ENCODE measurements around the gene PAPSS2. TPM values are rescaled to one million over a fixed set of nuclear protein-coding genes. Genes with fewer than 3 reads are reported as not detected.
"Not testable (repeated sequence)": the region's sequence is repeated elsewhere in the genome, so short reads cannot be mapped to it uniquely, and the experiment has no call there.

Gene PAPSS2
- total and polyA plus RNA-seq, 9 donors: 5.8 to 14.5 (median 10.4) TPM

GRCh38 chr10:87640043-87640442, 19.6 kb upstream of the PAPSS2 start:
- H3K4me3 ChIP-seq (ENCODE audit: low read length): no peak overlapping the region
- no peaks in the 10 kb centered on the region for H3K27me3 ChIP-seq (ENCODE audit: control insufficient read depth, insufficient read depth, low read length)
- H3K4me1 ChIP-seq (ENCODE audit: control insufficient read depth, insufficient read depth, low read length): no peaks in the 10 kb centered on the region
- no peaks in the 10 kb centered on the region for H3K36me3 ChIP-seq (ENCODE audit: control insufficient read depth, insufficient read depth, low read length)
- DNase-seq: no peak
- no peaks in the 10 kb centered on the region for H3K9me3 ChIP-seq (replicated peaks; ENCODE audit: control insufficient read depth, low read depth, low read length)
- no peak overlapping the region for H3K27ac ChIP-seq (ENCODE audit: low read length)

GRCh38 chr10:87642486-87642885, 17.2 kb upstream of the PAPSS2 start:
- Histone ChIP-seq H3K4me1 (ENCODE audit: control insufficient read depth, insufficient read depth, low read length) (no peaks in the 10 kb centered on the region), H3K27me3 (ENCODE audit: control insufficient read depth, insufficient read depth, low read length) (no peaks in the 10 kb centered on the region), H3K27ac (ENCODE audit: low read length) (no peak overlapping the region), H3K9me3 (replicated peaks; ENCODE audit: control insufficient read depth, low read depth, low read length) (no peaks in the 10 kb centered on the region), H3K36me3 (ENCODE audit: control insufficient read depth, insufficient read depth, low read length) (no peaks in the 10 kb centered on the region), H3K4me3 (ENCODE audit: low read length) (no peak overlapping the region)
- no peak for DNase-seq
- WGBS (ENCODE audit: insufficient coverage): 89% methylated on average over 7 of the region's 11 CpGs

- Histone ChIP-seq H3K9me3 (replicated peaks; ENCODE audit: control insufficient read depth, low read depth, low read length) (no peaks in the 10 kb centered on the region), H3K4me3 (ENCODE audit: low read length) (no peak overlapping the region), H3K36me3 (ENCODE audit: control insufficient read depth, insufficient read depth, low read length) (no peaks in the 10 kb centered on the region), H3K27me3 (ENCODE audit: control insufficient read depth, insufficient read depth, low read length) (no peaks in the 10 kb centered on the region), H3K27ac (ENCODE audit: low read length) (no peak overlapping the region), H3K4me1 (ENCODE audit: control insufficient read depth, insufficient read depth, low read length) (no peaks in the 10 kb centered on the region)
- DNase-seq: no peak
These were observed 16.7 kb upstream of the PAPSS2 start for GRCh38 chr10:87642988-87643387.

- DNase-seq: no peak
- no peak overlapping the region for H3K27ac ChIP-seq (ENCODE audit: low read length)
- WGBS (ENCODE audit: insufficient coverage): 75% methylated on average over 2 of the region's 3 CpGs
- no peaks in the 10 kb centered on the region for H3K27me3 ChIP-seq (ENCODE audit: control insufficient read depth, insufficient read depth, low read length)
- no peaks in the 10 kb centered on the region for H3K4me1 ChIP-seq (ENCODE audit: control insufficient read depth, insufficient read depth, low read length)
- no peak overlapping the region for H3K4me3 ChIP-seq (ENCODE audit: low read length)
- H3K36me3 ChIP-seq (ENCODE audit: control insufficient read depth, insufficient read depth, low read length): no peaks in the 10 kb centered on the region
- H3K9me3 ChIP-seq (replicated peaks; ENCODE audit: control insufficient read depth, low read depth, low read length): no peaks in the 10 kb centered on the region
These were observed 15.8 kb upstream of the PAPSS2 start for GRCh38 chr10:87643920-87644319.

- not testable (repeated sequence) for H3K9me3 ChIP-seq (replicated peaks; ENCODE audit: control insufficient read depth, low read depth, low read length); H3K27me3 ChIP-seq (ENCODE audit: control insufficient read depth, insufficient read depth, low read length); H3K4me1 ChIP-seq (ENCODE audit: control insufficient read depth, insufficient read depth, low read length); H3K36me3 ChIP-seq (ENCODE audit: control insufficient read depth, insufficient read depth, low read length); H3K4me3 ChIP-seq (ENCODE audit: low read length); DNase-seq; H3K27ac ChIP-seq (ENCODE audit: low read length)
- WGBS (ENCODE audit: insufficient coverage): no CpG with 5 or more reads among the region's 3 CpGs
These were observed 15.2 kb upstream of the PAPSS2 start for GRCh38 chr10:87644500-87644899.

- no peaks in the 10 kb centered on the region for H3K9me3 ChIP-seq (replicated peaks; ENCODE audit: control insufficient read depth, low read depth, low read length)
- no peaks in the 10 kb centered on the region for H3K4me1 ChIP-seq (ENCODE audit: control insufficient read depth, insufficient read depth, low read length)
- 83% methylated on average over 3 of the region's 4 CpGs for WGBS (ENCODE audit: insufficient coverage)
- peaks cover 3% of the 10 kb centered on the region for H3K27me3 ChIP-seq (ENCODE audit: control insufficient read depth, insufficient read depth, low read length)
- H3K4me3 ChIP-seq (ENCODE audit: low read length): no peak overlapping the region
- DNase-seq: no peak
- H3K27ac ChIP-seq (ENCODE audit: low read length): no peak overlapping the region
- H3K36me3 ChIP-seq (ENCODE audit: control insufficient read depth, insufficient read depth, low read length): no peaks in the 10 kb centered on the region
These were observed 13.3 kb upstream of the PAPSS2 start for GRCh38 chr10:87646192-87646909.

GRCh38 chr10:87646935-87647334, 12.7 kb upstream of the PAPSS2 start:
- 100% methylated on average over 1 of the region's 2 CpGs for WGBS (ENCODE audit: insufficient coverage)
- no peak for DNase-seq
- no peaks in the 10 kb centered on the region for H3K4me1 ChIP-seq (ENCODE audit: control insufficient read depth, insufficient read depth, low read length)
- H3K27me3 ChIP-seq (ENCODE audit: control insufficient read depth, insufficient read depth, low read length): peaks cover 3% of the 10 kb centered on the region
- no peak overlapping the region for H3K4me3 ChIP-seq (ENCODE audit: low read length)
- H3K27ac ChIP-seq (ENCODE audit: low read length): no peak overlapping the region
- no peaks in the 10 kb centered on the region for H3K36me3 ChIP-seq (ENCODE audit: control insufficient read depth, insufficient read depth, low read length)
- no peaks in the 10 kb centered on the region for H3K9me3 ChIP-seq (replicated peaks; ENCODE audit: control insufficient read depth, low read depth, low read length)

GRCh38 chr10:87650838-87651589, 8.7 kb upstream of the PAPSS2 start:
- Histone ChIP-seq H3K4me1 (ENCODE audit: control insufficient read depth, insufficient read depth, low read length) (no peaks in the 10 kb centered on the region), H3K27ac (ENCODE audit: low read length) (no peak overlapping the region), H3K4me3 (ENCODE audit: low read length) (no peak overlapping the region), H3K9me3 (replicated peaks; ENCODE audit: control insufficient read depth, low read depth, low read length) (no peaks in the 10 kb centered on the region), H3K36me3 (ENCODE audit: control insufficient read depth, insufficient read depth, low read length) (no peaks in the 10 kb centered on the region), H3K27me3 (ENCODE audit: control insufficient read depth, insufficient read depth, low read length) (peaks cover 3% of the 10 kb centered on the region)
- 0% methylated on average over 1 of the region's 5 CpGs for WGBS (ENCODE audit: insufficient coverage)
- no peak for DNase-seq

GRCh38 chr10:87651801-87652200, 7.9 kb upstream of the PAPSS2 start:
- H3K27ac ChIP-seq (ENCODE audit: low read length): no peak overlapping the region
- no peak for DNase-seq
- no peaks in the 10 kb centered on the region for H3K4me1 ChIP-seq (ENCODE audit: control insufficient read depth, insufficient read depth, low read length)
- WGBS (ENCODE audit: insufficient coverage): 32% methylated on average over 4 of the region's 6 CpGs
- no peak overlapping the region for H3K4me3 ChIP-seq (ENCODE audit: low read length)
- no peaks in the 10 kb centered on the region for H3K9me3 ChIP-seq (replicated peaks; ENCODE audit: control insufficient read depth, low read depth, low read length)
- peaks cover 3% of the 10 kb centered on the region for H3K27me3 ChIP-seq (ENCODE audit: control insufficient read depth, insufficient read depth, low read length)
- H3K36me3 ChIP-seq (ENCODE audit: control insufficient read depth, insufficient read depth, low read length): no peaks in the 10 kb centered on the region

GRCh38 chr10:87652261-87652660, 7.4 kb upstream of the PAPSS2 start:
- H3K27me3 ChIP-seq (ENCODE audit: control insufficient read depth, insufficient read depth, low read length): peaks cover 3% of the 10 kb centered on the region
- no peaks in the 10 kb centered on the region for H3K36me3 ChIP-seq (ENCODE audit: control insufficient read depth, insufficient read depth, low read length)
- H3K27ac ChIP-seq (ENCODE audit: low read length): no peak overlapping the region
- H3K4me1 ChIP-seq (ENCODE audit: control insufficient read depth, insufficient read depth, low read length): no peaks in the 10 kb centered on the region
- H3K9me3 ChIP-seq (replicated peaks; ENCODE audit: control insufficient read depth, low read depth, low read length): no peaks in the 10 kb centered on the region
- no peak overlapping the region for H3K4me3 ChIP-seq (ENCODE audit: low read length)
- no peak for DNase-seq
- 80% methylated on average over 1 of the region's 1 CpG for WGBS (ENCODE audit: insufficient coverage)

Data from muscle of leg (tissue), 11 donors.